K562 (cell line): Measurements from ENCODE around the gene CRNN. TPM values are rescaled to one million over a fixed set of nuclear protein-coding genes. Genes with fewer than 3 reads are reported as not detected.

ENCODE experiments used
- ATAC-seq: fragments of 200-7000 bp; cut with Tn5 transposase; 3 replicates; pipeline ENCODE4 v1.9.1; 2020; ENCODE audit warnings: moderate library complexity
- BruUV-seq: library from RNA; stranded (reverse); fragments of 400-500 nt; replicated peaks from 2 replicates; lab custom pipeline; 2021; lab: Mats Ljungman, UMichigan
- CTCF ChIA-PET: fragments of 300-600 bp; formaldehyde crosslinking; extraction: SDS; loops from one replicate; lab custom pipeline; 2021; ENCODE audit warnings: low intra/inter-chr PET ratio; lab: Yijun Ruan, JAX
- POLR2A ChIA-PET: fragments of 300-600, 350-650 bp; sonication (Branson Sonifier 250); formaldehyde crosslinking; extraction: SDS; loops from one replicate; lab custom pipeline; 2021; ENCODE audit warnings: antibody characterized with exemption, inconsistent platforms; lab: Yijun Ruan, JAX
- DNase-seq, 4 experiments: peaks; one replicate each; pipeline versions ENCODE4 v3.0.0 to v3.0.0-alpha.2; 2011 to 2018; ENCODE audit warnings: low spot score in 3 of 4, mixed read lengths in 3 of 4; ENCODE audit errors: extremely low read depth in 1 of 4
- FAIRE-seq: peaks from 2 replicates; lab custom pipeline; 2011; peaks lifted over from hg19 to GRCh38; lab: Jason Lieb, UNC
- H2AFZ ChIP-seq: 2 replicates; pipeline ENCODE4 v1.6.0; 2011; ENCODE audit warnings: low read depth, low read length, control low read depth, inconsistent platforms
- H3K27ac ChIP-seq: fragments of 200-600 bp; 3 replicates; pipeline ENCODE4 v1.8.0; 2011; ENCODE audit warnings: low read depth, mild to moderate bottlenecking, control low read depth, inconsistent platforms, low read length, moderate library complexity, mixed read lengths; ENCODE audit errors: extremely low read depth
- H3K27me3 ChIP-seq, 2 experiments: fragments of 300-600 bp in 1 of 2; 2 replicates in 1 of 2; 3 replicates in 1 of 2; pipeline versions ENCODE4 v1.6.0 to v1.8.0; 2011; ENCODE audit warnings: inconsistent platforms in 2 of 2, low read length in 2 of 2, mild to moderate bottlenecking in 1 of 2, mixed read lengths in 1 of 2, moderate library complexity in 1 of 2; ENCODE audit not compliant: control insufficient read depth in 2 of 2, insufficient read depth in 2 of 2
- H3K36me3 ChIP-seq: fragments of 300-600 bp; 3 replicates; pipeline ENCODE4 v1.8.0; 2011; ENCODE audit warnings: mild to moderate bottlenecking, low read length, inconsistent platforms; ENCODE audit not compliant: control insufficient read depth, insufficient read depth
- H3K4me1 ChIP-seq, 2 experiments: fragments of 200-600 bp in 1 of 2; replicated peaks in 1 of 2; 2 replicates in 1 of 2; 3 replicates in 1 of 2; pipeline versions ENCODE4 v1.5.1 to v1.8.0; 2011; ENCODE audit warnings: inconsistent platforms in 2 of 2, low read length in 2 of 2, mild to moderate bottlenecking in 1 of 2, mixed read lengths in 1 of 2, moderate library complexity in 1 of 2; ENCODE audit not compliant: control insufficient read depth in 2 of 2, insufficient read depth in 2 of 2
- H3K4me2 ChIP-seq: 2 replicates; pipeline ENCODE4 v1.6.1; 2011; ENCODE audit warnings: low read length, control low read depth, inconsistent platforms, mixed read lengths; ENCODE audit not compliant: insufficient read depth
- H3K4me3 ChIP-seq: fragments of 200-600 bp; sonication (generic), shearing (Covaris generic); 2 replicates; pipeline ENCODE4 v1.5.1; 2016; ENCODE audit warnings: control low read depth, inconsistent platforms
- H3K79me2 ChIP-seq: fragments of 200-600 bp; 3 replicates; pipeline ENCODE4 v1.8.0; 2011; ENCODE audit warnings: low read length, inconsistent platforms; ENCODE audit not compliant: control insufficient read depth, insufficient read depth
- H3K9ac ChIP-seq, 2 experiments: 2 replicates each; pipeline versions ENCODE4 v1.6.0 to v1.6.1; 2011; ENCODE audit warnings: low read depth in 2 of 2, low read length in 2 of 2, control low read depth in 1 of 2, inconsistent platforms in 1 of 2, mild to moderate bottlenecking in 1 of 2, mixed read lengths in 1 of 2; ENCODE audit not compliant: insufficient read depth in 1 of 2
- H3K9me1 ChIP-seq: one replicate; pipeline ENCODE4 v1.6.0; 2011; ENCODE audit warnings: inconsistent platforms, mild to moderate bottlenecking, low read length, moderate library complexity; ENCODE audit not compliant: control insufficient read depth, insufficient read depth
- H3K9me3 ChIP-seq: replicated peaks from 2 replicates; pipeline ENCODE4 v1.5.1; 2011; ENCODE audit warnings: low read depth, low read length, inconsistent platforms; ENCODE audit not compliant: control insufficient read depth, insufficient read depth
- H4K20me1 ChIP-seq: replicated peaks from 2 replicates; pipeline ENCODE4 v1.6.1; 2011; ENCODE audit warnings: low read length, inconsistent platforms, mixed read lengths; ENCODE audit not compliant: control insufficient read depth, insufficient read depth
- CBFA2T3 ChIP-seq: fragments of 450-650 bp; IDR thresholded peaks from 2 replicates; pipeline ENCODE4 v1.6.1; 2017
- CEBPB ChIP-seq: fragments of 450-650 bp; IDR thresholded peaks from 2 replicates; pipeline ENCODE4 v1.6.1; 2016; ENCODE audit warnings: missing genetic modification characterization, missing compliant biosample characterization
- ETS1 ChIP-seq: conservative IDR thresholded peaks from 2 replicates; pipeline ENCODE4 v1.6.1; 2011; ENCODE audit warnings: low read depth, mild to moderate bottlenecking, low read length; ENCODE audit not compliant: control insufficient read depth
- GATAD2B ChIP-seq: fragments of 450-650 bp; IDR thresholded peaks from 2 replicates; pipeline ENCODE4 v1.6.1; 2017; ENCODE audit warnings: mild to moderate bottlenecking, borderline replicate concordance
- GTF2B ChIP-seq: IDR thresholded peaks from 2 replicates; pipeline ENCODE4 v1.6.1; 2011; ENCODE audit not compliant: insufficient read length; ENCODE audit errors: extremely low read depth
- NCOA6 ChIP-seq: fragments of 450-650 bp; IDR thresholded peaks from 2 replicates; pipeline ENCODE4 v1.6.1; 2017; ENCODE audit warnings: mild to moderate bottlenecking
- NFE2L1 ChIP-seq: fragments of 450-650 bp; IDR thresholded peaks from 2 replicates; pipeline ENCODE4 v1.6.1; 2016; ENCODE audit warnings: missing genetic modification characterization, low read depth, mild to moderate bottlenecking, missing compliant biosample characterization, moderate library complexity, borderline replicate concordance
- PRPF4 ChIP-seq: fragments of 200-400 bp; formaldehyde crosslinking; IDR thresholded peaks from one replicate; pipeline ENCODE4 v1.6.1; 2017; ENCODE audit warnings: low read length, low read depth, mild to moderate bottlenecking; ENCODE audit not compliant: insufficient read depth, poor library complexity, severe bottlenecking
- PURB ChIP-seq: sonication (generic); formaldehyde crosslinking; IDR thresholded peaks from 2 replicates; pipeline ENCODE4 v1.9.0; 2021; ENCODE audit warnings: low read depth, mild to moderate bottlenecking, missing genetic modification reagents
- RBM15 ChIP-seq: fragments of 200-400 bp; formaldehyde crosslinking; IDR thresholded peaks from 2 replicates; pipeline ENCODE4 v1.6.1; 2018; ENCODE audit warnings: mild to moderate bottlenecking, low read length, moderate library complexity; ENCODE audit not compliant: insufficient read depth
- SLC30A9 ChIP-seq: fragments of 250-450 bp; sonication (Bioruptor Pico); IDR thresholded peaks from 2 replicates; pipeline ENCODE4 v1.8.0; 2022; ENCODE audit warnings: mild to moderate bottlenecking, moderate library complexity
- THAP7 ChIP-seq: fragments of 250-450 bp; sonication (Bioruptor Pico); IDR thresholded peaks from 2 replicates; pipeline ENCODE4 v1.5.0; 2021
- TRIM25 ChIP-seq: fragments of 450-650 bp; IDR thresholded peaks from 2 replicates; pipeline ENCODE4 v1.7.0; 2016; ENCODE audit warnings: borderline replicate concordance
- ZBTB1 ChIP-seq: sonication (generic); formaldehyde crosslinking; IDR thresholded peaks from 2 replicates; pipeline ENCODE4 v1.8.1; 2023; ENCODE audit warnings: missing genetic modification reagents, low read depth, mild to moderate bottlenecking, borderline replicate concordance
- ZNF41 ChIP-seq: fragments of 250-450 bp; sonication (Bioruptor Pico); conservative IDR thresholded peaks from 2 replicates; pipeline ENCODE4 v1.4.0; 2020; ENCODE audit warnings: mild to moderate bottlenecking
- ZNF696 ChIP-seq: fragments of 250-450 bp; sonication (Bioruptor Pico); conservative IDR thresholded peaks from 2 replicates; pipeline ENCODE4 v1.4.0; 2020; ENCODE audit warnings: mild to moderate bottlenecking, moderate library complexity
- WGBS: fragments of 100-300 bp; shearing (Covaris generic); methylation state at CpG from one replicate; pipeline ENCODE4 v1.1.6; 2016; ENCODE audit warnings: low coverage, mixed read lengths; ENCODE audit not compliant: insufficient coverage; ENCODE audit errors: missing lambda C conversion rate; 5-methylcytosine and 5-hydroxymethylcytosine counted together
- in situ Hi-C: fragments of 300-500 bp; cut with MboI; formaldehyde crosslinking; loops from 4 replicates; pipeline ENCODE4 v1.15.0; 2018; ENCODE audit warnings: inconsistent platforms, mixed read lengths
- intact Hi-C: fragments of 100-400 bp; cut with micrococcal nuclease; formaldehyde crosslinking; loops from 2 replicates; pipeline ENCODE4 v1.14.2; 2022
- polyA plus RNA-seq, 8 experiments: library from polyadenylated mRNA; depleted of rRNA in 4 of 8; stranded (reverse) in 5 of 8; unstranded in 3 of 8; fragments of >200 nt; fragmentation: Nextera tagmentation in 2 of 8; fragmentation: Illumina TruSeq in 1 of 8; extraction: Ambion mirVana in 2 of 8; extraction: Trizol in 1 of 8; gene quantifications; 2 replicates each; pipeline versions ENCODE4 v1.2.1 to v1.2.3, GENCODE V29; 2011 to 2014; ENCODE audit warnings: inconsistent platforms in 1 of 8, missing spikeins in 1 of 8
- total RNA-seq, 7 experiments: library from RNA; depleted of rRNA in 6 of 7; stranded (reverse); fragments of >200 nt in 6 of 7; fragmentation: Illumina TruSeq in 2 of 7; extraction: Trizol in 2 of 7; gene quantifications; 2 replicates each; pipeline versions ENCODE4 v1.2.1 to v1.2.3, GENCODE V29; 2011 to 2021; ENCODE audit warnings: low replicate concordance in 1 of 7

Gene CRNN
- total and polyA plus RNA-seq, 9 of the 15 experiments (the other 6 are each of a cell fraction or from before 2014, with no cell fraction given): not detected

GRCh38 chr1:152426731-152427130, 12.7 kb upstream of the CRNN start (continued):
- TF ChIP-seq GTF2B (no peak), PURB (CRISPR knock-in tag) (no peak), ZNF41 (CRISPR knock-in tag) (no peak), THAP7 (no peak), RBM15 (no peak)

GRCh38 chr1:152419917-152420316, 5.9 kb upstream of the CRNN start:
- no peaks in the 10 kb centered on the region for H3K79me2 ChIP-seq
- no peak for DNase-seq
- no peak overlapping the region for H3K27ac ChIP-seq
- no peaks in the 10 kb centered on the region for H3K4me1 ChIP-seq
- H3K4me3 ChIP-seq: no peak overlapping the region
- no peak overlapping the region for H2AFZ ChIP-seq
- no TSS peak for BruUV-seq
- no peak for ATAC-seq
- intact Hi-C loops (no loop called here), in situ Hi-C loops (no loop called here)
- H3K9ac ChIP-seq: no peak overlapping the region
- H3K27me3 ChIP-seq: no peaks in the 10 kb centered on the region
- no peaks in the 10 kb centered on the region for H3K36me3 ChIP-seq
- H3K9me3 ChIP-seq: no peaks in the 10 kb centered on the region
- H3K9me1 ChIP-seq: no peaks in the 10 kb centered on the region
- H3K4me2 ChIP-seq: no peak overlapping the region
- H4K20me1 ChIP-seq: no peaks in the 10 kb centered on the region
- FAIRE-seq: no peak
- POLR2A ChIA-PET: no interaction called here
- WGBS: 0% methylated on average over 1 of the region's 1 CpG
- CTCF ChIA-PET: no interaction called here
- TF ChIP-seq NFE2L1 (no peak), PRPF4 (no peak), TRIM25 (no peak), CBFA2T3 (no peak), ZNF696 (CRISPR knock-in tag) (no peak), ZBTB1 (no peak), SLC30A9 (CRISPR knock-in tag) (no peak), GATAD2B (no peak), ETS1 (no peak), NCOA6 (no peak), CEBPB (tag) (no peak)
